ENCODE data around the gene ACAA2. TPM values are rescaled to one million over a fixed set of nuclear protein-coding genes. Genes with fewer than 3 reads are reported as not detected.

The ACAA2 gene, protein sequence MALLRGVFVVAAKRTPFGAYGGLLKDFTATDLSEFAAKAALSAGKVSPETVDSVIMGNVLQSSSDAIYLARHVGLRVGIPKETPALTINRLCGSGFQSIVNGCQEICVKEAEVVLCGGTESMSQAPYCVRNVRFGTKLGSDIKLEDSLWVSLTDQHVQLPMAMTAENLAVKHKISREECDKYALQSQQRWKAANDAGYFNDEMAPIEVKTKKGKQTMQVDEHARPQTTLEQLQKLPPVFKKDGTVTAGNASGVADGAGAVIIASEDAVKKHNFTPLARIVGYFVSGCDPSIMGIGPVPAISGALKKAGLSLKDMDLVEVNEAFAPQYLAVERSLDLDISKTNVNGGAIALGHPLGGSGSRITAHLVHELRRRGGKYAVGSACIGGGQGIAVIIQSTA
- 151 and 152 TPM in 2 replicates for total RNA-seq (2021; fragmentation: NEBNext Ultra II Directional; extraction: Animal tissue kit (Norgen Biotek cat#: 25700))
- polyA plus RNA-seq (2011; rRNA removed): 42.1 and 63.4 TPM in 2 replicates
- 78.5 TPM for polyA plus RNA-seq (2011; cell fraction: cytosol; rRNA removed)
- polyA plus RNA-seq (2011; cell fraction: nucleus; rRNA removed): 29.4 TPM
- 154 to 191 TPM (median 158 TPM) in 4 replicates for polyA plus RNA-seq (2012, experiment 1 of 2)
- polyA plus RNA-seq (2012, experiment 2 of 2): 29.5 TPM
- 71.3 TPM for polyA plus RNA-seq (2013, experiment 1 of 2)
- 71.4 TPM for polyA plus RNA-seq (2013, experiment 2 of 2)
- 66.7 and 74.4 TPM in 2 replicates for polyA minus RNA-seq (2011; rRNA and poly(A)+ RNA removed)
- 32.4 TPM for polyA minus RNA-seq (2011; cell fraction: cytosol; rRNA and poly(A)+ RNA removed)
- 27.7 TPM for polyA minus RNA-seq (2011; cell fraction: nucleus; rRNA and poly(A)+ RNA removed)
- long read RNA-seq, experiment 1, transcript ACAA2-205 (10 exons, 1,657 nt): minor isoform, 5 of 172 reads
- long read RNA-seq, experiment 1, transcript ACAA2-201 (10 exons, 3,350 nt): major isoform, 37 of 172 reads
- long read RNA-seq, experiment 1, partial matches to known transcripts: 58 of 172 reads
- long read RNA-seq, experiment 1, other reads (novel, unspliced or antisense): 68 of 172 reads
- long read RNA-seq, experiment 2, transcript ACAA2-201 (10 exons, 3,350 nt): major isoform, 78 of 158 reads
- long read RNA-seq, experiment 2, transcript ACAA2-205 (10 exons, 1,657 nt): minor isoform, 29 of 158 reads
- long read RNA-seq, experiment 2, partial matches to known transcripts: 11 of 158 reads
- long read RNA-seq, experiment 2, other reads (novel, unspliced or antisense): 40 of 158 reads

DNA sequence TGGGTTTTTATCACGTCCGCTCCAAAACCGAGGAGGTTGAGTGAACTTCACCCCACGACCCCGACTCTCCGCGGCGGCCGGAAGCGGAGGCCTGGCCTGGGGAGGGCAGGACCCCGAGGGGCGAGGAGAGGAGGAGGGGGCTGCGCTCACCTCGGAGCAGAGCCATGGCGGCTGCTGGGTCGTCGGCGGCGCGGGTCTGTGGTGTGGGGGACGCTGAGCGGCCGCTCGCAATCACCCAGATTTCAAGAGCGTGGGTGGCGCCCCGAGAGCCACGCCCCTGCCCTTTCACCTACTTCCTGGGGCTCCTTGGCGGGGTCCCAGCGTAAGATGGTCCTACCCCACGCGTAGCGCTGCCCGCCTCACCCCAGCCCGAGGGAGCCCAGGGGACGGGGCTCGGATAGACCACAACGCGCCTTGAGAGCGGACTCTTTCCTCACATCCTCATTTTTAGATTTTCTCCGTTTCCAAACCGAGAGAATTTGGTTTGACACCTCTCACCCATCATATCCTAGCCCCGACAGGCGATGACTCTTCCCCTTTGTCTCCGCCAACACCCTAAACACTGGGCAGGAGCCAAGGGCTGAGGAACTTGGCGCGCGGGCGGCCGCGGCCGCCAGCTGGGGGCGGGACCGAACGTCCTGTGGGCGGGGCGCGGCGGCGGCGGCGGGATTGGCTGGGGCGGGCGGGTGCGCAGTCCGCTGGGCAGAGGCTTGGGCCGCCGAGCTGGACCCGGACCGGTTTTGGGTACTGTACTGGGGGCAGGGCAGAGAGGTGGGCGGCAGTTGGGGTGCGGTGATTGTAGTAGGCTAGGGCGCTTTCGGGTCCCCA is at the start of gene ACAA2:
TSS of gene ACAA2 (minus strand) at position 215 of the 828 bp plus-strand sequence. CDS start at position 166, 49 bp downstream.
- Histone ChIP-seq H3K27me3 (replicated peaks in 1 of 4; ENCODE audit: control insufficient read depth in 3 of 4, extremely low read depth in 1 of 4, insufficient read depth in 3 of 4, low read length in 3 of 4) (no peaks in the 10 kb centered on the region; a peak in 1 of 7 replicates), H3K4me2 (ENCODE audit: insufficient read depth in 1 of 2, low read depth in 2 of 2, low read length in 2 of 2) (peak within 1 kb of the TSS; percentile 81 to 89), H2AK5ac (ENCODE audit: low read depth, low read length) (no peak within 1 kb of the TSS), H3K23me2 (ENCODE audit: low read depth, low read length) (peaks cover 12% of the 10 kb centered on the region), H3K36me3 (ENCODE audit: control insufficient read depth in 2 of 4, insufficient read depth in 4 of 4, low read length in 3 of 4) (peaks cover 0 to 5% (median 1%) of the 10 kb centered on the region in 4 experiments; a peak in 2 of 8 replicates), H2BK15ac (ENCODE audit: low read length) (no peak within 1 kb of the TSS), H4K91ac (replicated peaks; ENCODE audit: insufficient read length, low read length) (peak within 1 kb of the TSS; percentile 79), H2BK12ac (ENCODE audit: low read depth, low read length) (peak within 1 kb of the TSS; percentile 4), H3K79me1 (ENCODE audit: low read depth, low read length) (no peaks in the 10 kb centered on the region; the same call in 1 of the 2 replicates), H3K79me2 (ENCODE audit: control insufficient read depth in 1 of 2, insufficient read depth in 2 of 2, low read length in 2 of 2) (peaks cover 10 to 46% of the 10 kb centered on the region in 2 experiments; a peak in 3 of 4 replicates), H2AFZ (ENCODE audit: low read length) (peak within 1 kb of the TSS; percentile 90; the same call in 1 of the 2 replicates), H3K4me1 (replicated peaks in 1 of 4; ENCODE audit: control insufficient read depth in 3 of 4, insufficient read depth in 4 of 4, low read length in 3 of 4) (peaks cover 2 to 11% (median 8%) of the 10 kb centered on the region in 4 experiments; a peak in 5 of 7 replicates), H3K9ac (replicated peaks in 1 of 4; ENCODE audit: extremely low read depth in 1 of 4, low read depth in 3 of 4, low read length in 3 of 4) (peak within 1 kb of the TSS; percentile 70 to 89 (median 84)), H2BK120ac (replicated peaks; ENCODE audit: low read depth, low read length) (no peak within 1 kb of the TSS), H4K20me1 (replicated peaks in 1 of 2; ENCODE audit: control insufficient read depth in 1 of 2, insufficient read depth in 2 of 2, low read length in 2 of 2) (peaks cover 0 to 1% of the 10 kb centered on the region in 2 experiments), H3K4me3 (ENCODE audit: extremely low read depth in 1 of 4, insufficient read depth in 2 of 4, low read depth in 3 of 4, low read length in 4 of 4) (peak within 1 kb of the TSS; percentile 74 to 93 (median 87)), H3K18ac (ENCODE audit: extremely low read depth, low read length) (peak within 1 kb of the TSS; percentile 92), H4K8ac (ENCODE audit: extremely low read depth, insufficient read depth, low read length) (peak within 1 kb of the TSS; percentile 99), H3K56ac (replicated peaks; ENCODE audit: insufficient read length, low read depth, low read length) (peak within 1 kb of the TSS; percentile 92), H4K5ac (ENCODE audit: insufficient read length, low read depth, low read length) (peak within 1 kb of the TSS; percentile 95), H3K23ac (ENCODE audit: insufficient read length) (no peak within 1 kb of the TSS), H3K4ac (replicated peaks; ENCODE audit: insufficient read length, low read depth, low read length) (peak within 1 kb of the TSS; percentile 24), H2BK20ac (ENCODE audit: low read length) (no peak within 1 kb of the TSS), H2BK5ac (ENCODE audit: low read depth, low read length) (peak within 1 kb of the TSS; percentile 89), H3K27ac (ENCODE audit: low read depth, low read length) (peak within 1 kb of the TSS; percentile 94), H3K14ac (ENCODE audit: insufficient read length) (peak within 1 kb of the TSS; percentile 18), H3K9me3 (ENCODE audit: insufficient read depth in 2 of 2, low read depth in 1 of 2, low read length in 1 of 2) (peaks cover 4 to 5% of the 10 kb centered on the region in 2 experiments; a peak in 2 of 4 replicates)
- FAIRE-seq: no peak
- CTCF ChIA-PET (ENCODE audit: partially characterized antibody): interaction anchor here (0.7 to 1.0 kb wide), 2 partner anchors 32 to 47 kb away, joined by 3 read pairs; no protein-coding TSS in a partner anchor
- DNase-seq (ENCODE audit: low read depth in 1 of 2, low spot score in 2 of 2): peak in 1 of 2 experiments; percentile 90
- 3% methylated on average over 55 of the region's 74 CpGs; no CpG with 5 or more reads in 1 of the 2 experiments for WGBS, 2 experiments (ENCODE audit: extremely low coverage in 1 of 2, insufficient coverage in 1 of 2, insufficient read length in 1 of 2, insufficient replicate concordance in 2 of 2, low coverage in 1 of 2, low lambda C conversion rate in 2 of 2, missing lambda C conversion rate in 1 of 2)
- POLR2A ChIA-PET (ENCODE audit: partially characterized antibody): interaction anchor here (0.7 to 3.1 kb wide), 10 partner anchors 8 to 327 kb away, joined by 3 to 10 read pairs (median 3); partner anchors contain the start of gene C18orf32
- TF ChIP-seq SRF (IDR thresholded peaks at IDR 0.05; ENCODE audit: low read depth, low read length): no peak
- TF ChIP-seq, protein P1, sequence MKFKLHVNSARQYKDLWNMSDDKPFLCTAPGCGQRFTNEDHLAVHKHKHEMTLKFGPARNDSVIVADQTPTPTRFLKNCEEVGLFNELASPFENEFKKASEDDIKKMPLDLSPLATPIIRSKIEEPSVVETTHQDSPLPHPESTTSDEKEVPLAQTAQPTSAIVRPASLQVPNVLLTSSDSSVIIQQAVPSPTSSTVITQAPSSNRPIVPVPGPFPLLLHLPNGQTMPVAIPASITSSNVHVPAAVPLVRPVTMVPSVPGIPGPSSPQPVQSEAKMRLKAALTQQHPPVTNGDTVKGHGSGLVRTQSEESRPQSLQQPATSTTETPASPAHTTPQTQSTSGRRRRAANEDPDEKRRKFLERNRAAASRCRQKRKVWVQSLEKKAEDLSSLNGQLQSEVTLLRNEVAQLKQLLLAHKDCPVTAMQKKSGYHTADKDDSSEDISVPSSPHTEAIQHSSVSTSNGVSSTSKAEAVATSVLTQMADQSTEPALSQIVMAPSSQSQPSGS (IDR thresholded peaks at IDR 0.05; ENCODE audit: low read length): no peak
- no peak for TF ChIP-seq CEBPB (IDR thresholded peaks at IDR 0.05; ENCODE audit: low read depth, low read length)
- TF ChIP-seq SIRT6 (IDR thresholded peaks at IDR 0.05; ENCODE audit: low read length): no peak
